Endothelial cell of umbilical vein (primary cell): ENCODE measurements around the gene USP47. TPM values are rescaled to one million over a fixed set of nuclear protein-coding genes. Genes with fewer than 3 reads are reported as not detected.

Experiments used
- BruUV-seq: library from RNA; stranded (reverse); fragments of 400-500 nt; replicated peaks from 2 replicates; lab custom pipeline; 2021; lab: Mats Ljungman, UMichigan
- CTCF ChIA-PET: fragments of 300-600, 350-600 bp; sonication (Branson Sonifier 250); formaldehyde crosslinking; loops from one replicate; lab custom pipeline; 2021; ENCODE audit warnings: antibody characterized with exemption, inconsistent platforms; lab: Charles Lee
- POLR2A ChIA-PET: fragments of 300-600, 350-600 bp; sonication (Branson Sonifier 250); formaldehyde crosslinking; loops from one replicate; lab custom pipeline; 2021; ENCODE audit warnings: antibody characterized with exemption, inconsistent platforms; lab: Charles Lee
- DNase-seq: peaks from one replicate; pipeline ENCODE4 v3.0.0-alpha.2; 2011; ENCODE audit warnings: low read depth, low spot score
- FAIRE-seq: peaks from 2 replicates; lab custom pipeline; 2011; peaks lifted over from hg19 to GRCh38; lab: Jason Lieb, UNC
- H2AFZ ChIP-seq: 2 replicates; pipeline ENCODE4 v1.6.0; 2012; ENCODE audit warnings: low read depth, low read length, control low read depth, inconsistent platforms
- H3K27ac ChIP-seq: 2 replicates; pipeline ENCODE4 v1.5.1; 2011; ENCODE audit warnings: low read depth, mild to moderate bottlenecking, control low read depth, low read length, moderate library complexity; ENCODE audit not compliant: insufficient read depth
- H3K27me3 ChIP-seq, 2 experiments: 2 replicates each; pipeline versions ENCODE4 v1.6.0 to v1.6.1; 2011; ENCODE audit warnings: low read length in 2 of 2, mixed read lengths in 1 of 2; ENCODE audit not compliant: control insufficient read depth in 2 of 2, insufficient read depth in 2 of 2
- H3K36me3 ChIP-seq, 2 experiments: 2 replicates in 1 of 2; 3 replicates in 1 of 2; pipeline ENCODE4 v1.5.1; 2011; ENCODE audit warnings: low read length in 2 of 2, mild to moderate bottlenecking in 1 of 2, moderate library complexity in 1 of 2; ENCODE audit not compliant: control insufficient read depth in 2 of 2, insufficient read depth in 2 of 2; ENCODE audit errors: extremely low read depth in 1 of 2
- H3K4me1 ChIP-seq: 3 replicates; pipeline ENCODE4 v1.5.1; 2011; ENCODE audit warnings: mild to moderate bottlenecking, low read length; ENCODE audit not compliant: control insufficient read depth, insufficient read depth; ENCODE audit errors: extremely low read depth
- H3K4me2 ChIP-seq: 2 replicates; pipeline ENCODE4 v1.6.1; 2011; ENCODE audit warnings: low read length, control low read depth, mixed read lengths; ENCODE audit not compliant: insufficient read depth
- H3K4me3 ChIP-seq, 3 experiments: fragments of 200-600 bp in 1 of 3; sonication (generic), shearing (Covaris generic) in 1 of 3; replicated peaks in 1 of 3; 2 replicates each; pipeline ENCODE4 v1.5.1; 2011 to 2016; ENCODE audit warnings: control low read depth in 3 of 3, low read length in 3 of 3, mild to moderate bottlenecking in 2 of 3, inconsistent platforms in 1 of 3, low read depth in 1 of 3, moderate library complexity in 1 of 3; ENCODE audit not compliant: insufficient read depth in 1 of 3
- H3K79me2 ChIP-seq: 2 replicates; pipeline ENCODE4 v1.6.0; 2012; ENCODE audit warnings: low read length, inconsistent platforms; ENCODE audit not compliant: control insufficient read depth, insufficient read depth
- H3K9ac ChIP-seq: replicated peaks from 2 replicates; pipeline ENCODE3; 2011; ENCODE audit warnings: low read length, control low read depth; ENCODE audit not compliant: insufficient read depth; ENCODE audit errors: extremely low read depth
- H3K9me1 ChIP-seq: replicated peaks from 3 replicates; pipeline ENCODE4 v1.6.0; 2011; ENCODE audit warnings: mild to moderate bottlenecking, low read length; ENCODE audit not compliant: control insufficient read depth, insufficient read depth; ENCODE audit errors: extremely low read depth
- H3K9me3 ChIP-seq: replicated peaks from 2 replicates; pipeline ENCODE4 v1.5.1; 2012; ENCODE audit warnings: low read length, inconsistent platforms; ENCODE audit not compliant: control insufficient read depth, insufficient read depth
- H4K20me1 ChIP-seq: replicated peaks from 2 replicates; pipeline ENCODE3; 2011; ENCODE audit warnings: mild to moderate bottlenecking, low read length; ENCODE audit not compliant: control insufficient read depth, insufficient read depth; ENCODE audit errors: extremely low read depth
- EZH2 ChIP-seq: IDR thresholded peaks from 2 replicates; pipeline ENCODE4 v1.6.1; 2012; ENCODE audit warnings: borderline replicate concordance, low read depth, mild to moderate bottlenecking, moderate library complexity, low read length, inconsistent platforms; ENCODE audit not compliant: severe bottlenecking
- FOS ChIP-seq: IDR thresholded peaks from 2 replicates; pipeline ENCODE4 v1.6.1; 2011; ENCODE audit warnings: mild to moderate bottlenecking, low read length, moderate library complexity, borderline replicate concordance; ENCODE audit not compliant: insufficient read depth
- GATA2 ChIP-seq: IDR thresholded peaks from 2 replicates; pipeline ENCODE4 v1.7.0; 2011; ENCODE audit warnings: low read depth, mild to moderate bottlenecking, moderate library complexity, mixed read lengths, low read length; ENCODE audit not compliant: insufficient read length, insufficient read depth
- JUN ChIP-seq: IDR thresholded peaks from 2 replicates; pipeline ENCODE4 v1.6.1; 2011; ENCODE audit warnings: borderline replicate concordance, low read depth; ENCODE audit not compliant: insufficient read length, insufficient read depth
- MYC ChIP-seq: IDR thresholded peaks from one replicate; pipeline ENCODE4 v1.6.1; 2011; ENCODE audit warnings: mild to moderate bottlenecking, low read depth, low read length
- POLR2A ChIP-seq: IDR thresholded peaks from 2 replicates; pipeline ENCODE4 v1.6.1; 2012; ENCODE audit warnings: low read depth, mild to moderate bottlenecking, control low read depth, low read length
- POLR2AphosphoS5 ChIP-seq: IDR thresholded peaks from 2 replicates; pipeline ENCODE4 v1.6.1; 2012; ENCODE audit warnings: low read depth, mild to moderate bottlenecking, control low read depth, low read length, moderate library complexity; ENCODE audit not compliant: insufficient read depth
- dilution Hi-C: fragments of 300-500 bp; cut with MboI; formaldehyde crosslinking; loops from one replicate; pipeline ENCODE4 v1.15.0; 2019; ENCODE audit warnings: low sequenced_read_pairs; ENCODE audit not compliant: extremely low pct_ligation_motif_present
- intact Hi-C: fragments of 100-400 bp; cut with micrococcal nuclease; formaldehyde crosslinking; loops from one replicate; pipeline ENCODE4 v1.10.0; 2022
- polyA plus RNA-seq, 4 experiments: library from polyadenylated mRNA; depleted of rRNA in 3 of 4; stranded (reverse) in 3 of 4; unstranded in 1 of 4; fragments of >200 nt; gene quantifications; 2 replicates each; pipeline versions ENCODE4 v1.2.1 to v1.2.3, GENCODE V29; 2011 to 2012; ENCODE audit warnings: missing spikeins in 1 of 4
- total RNA-seq: library from RNA; stranded (reverse); gene quantifications from 2 replicates; pipeline ENCODE4 v1.2.3, GENCODE V29; 2021
- TF ChIP-seq, protein P1 (sequence below): IDR thresholded peaks from 2 replicates; pipeline ENCODE4 v1.6.1; 2011; ENCODE audit not compliant: insufficient read depth, insufficient read length
- TF ChIP-seq, protein P2 (sequence below), 2 donors: IDR thresholded peaks; 1 replicate in 1 of 2; 2 replicates in 1 of 2; pipeline ENCODE4 v1.5.1; 2011; ENCODE audit warnings: low read length in 2 of 2, mild to moderate bottlenecking in 2 of 2, moderate library complexity in 2 of 2, control low read depth in 1 of 2, inconsistent platforms in 1 of 2, low read depth in 1 of 2; ENCODE audit not compliant: insufficient read depth in 1 of 2; ENCODE audit errors: extremely low read depth in 1 of 2

USP47 gene
- total and polyA plus RNA-seq, 2 donors (not counting 3 experiments of a cell fraction or from before 2014, with no cell fraction given), result 7.8 to 38.0 TPM

DNA sequence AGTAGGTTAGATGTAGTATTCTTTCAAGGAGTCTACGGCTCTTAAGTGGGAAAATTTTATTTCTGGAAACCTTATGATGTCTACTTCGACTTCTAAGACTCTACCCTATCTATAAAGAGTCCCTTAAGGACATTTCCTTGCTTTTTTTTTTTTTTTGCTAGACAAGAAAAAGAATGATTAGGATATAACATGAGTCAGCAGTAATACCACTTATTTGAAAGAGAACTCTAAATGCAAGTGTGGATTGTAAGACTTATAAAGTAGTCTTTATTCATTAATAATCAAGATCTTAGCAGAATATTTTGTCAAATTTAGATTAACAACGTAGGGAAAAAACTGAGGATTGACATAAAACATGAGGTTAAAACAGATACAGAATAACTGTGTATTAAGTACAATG lies 95.7 kb downstream of the USP47 start:
- Histone ChIP-seq H3K9ac (no peak overlapping the region), H3K36me3 (peaks cover 4 to 17% of the 10 kb centered on the region in 2 experiments), H3K9me1 (no peaks in the 10 kb centered on the region), H3K4me1 (no peaks in the 10 kb centered on the region), H2AFZ (no peak overlapping the region), H3K4me2 (no peak overlapping the region), H4K20me1 (no peaks in the 10 kb centered on the region), H3K27me3 (no peaks in the 10 kb centered on the region), H3K27ac (no peak overlapping the region), H3K79me2 (no peaks in the 10 kb centered on the region), H3K4me3 (no peak overlapping the region), H3K9me3 (no peaks in the 10 kb centered on the region)
- intact Hi-C loops, result no loop called here
- ChIA-PET CTCF (no interaction called here), POLR2A (no interaction called here)
- no TSS peak for BruUV-seq
- dilution Hi-C loops, result no loop called here
- FAIRE-seq (no peak), DNase-seq (no peak)
- TF ChIP-seq, protein P1, sequence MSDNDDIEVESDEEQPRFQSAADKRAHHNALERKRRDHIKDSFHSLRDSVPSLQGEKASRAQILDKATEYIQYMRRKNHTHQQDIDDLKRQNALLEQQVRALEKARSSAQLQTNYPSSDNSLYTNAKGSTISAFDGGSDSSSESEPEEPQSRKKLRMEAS, result no peak
- TF ChIP-seq, protein P2, sequence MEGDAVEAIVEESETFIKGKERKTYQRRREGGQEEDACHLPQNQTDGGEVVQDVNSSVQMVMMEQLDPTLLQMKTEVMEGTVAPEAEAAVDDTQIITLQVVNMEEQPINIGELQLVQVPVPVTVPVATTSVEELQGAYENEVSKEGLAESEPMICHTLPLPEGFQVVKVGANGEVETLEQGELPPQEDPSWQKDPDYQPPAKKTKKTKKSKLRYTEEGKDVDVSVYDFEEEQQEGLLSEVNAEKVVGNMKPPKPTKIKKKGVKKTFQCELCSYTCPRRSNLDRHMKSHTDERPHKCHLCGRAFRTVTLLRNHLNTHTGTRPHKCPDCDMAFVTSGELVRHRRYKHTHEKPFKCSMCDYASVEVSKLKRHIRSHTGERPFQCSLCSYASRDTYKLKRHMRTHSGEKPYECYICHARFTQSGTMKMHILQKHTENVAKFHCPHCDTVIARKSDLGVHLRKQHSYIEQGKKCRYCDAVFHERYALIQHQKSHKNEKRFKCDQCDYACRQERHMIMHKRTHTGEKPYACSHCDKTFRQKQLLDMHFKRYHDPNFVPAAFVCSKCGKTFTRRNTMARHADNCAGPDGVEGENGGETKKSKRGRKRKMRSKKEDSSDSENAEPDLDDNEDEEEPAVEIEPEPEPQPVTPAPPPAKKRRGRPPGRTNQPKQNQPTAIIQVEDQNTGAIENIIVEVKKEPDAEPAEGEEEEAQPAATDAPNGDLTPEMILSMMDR (IDR thresholded peaks at IDR 0.05; ENCODE audit: extremely low read depth in 1 of 2, insufficient read depth in 1 of 2, low read depth in 1 of 2, low read length in 2 of 2), result no peak
- TF ChIP-seq GATA2 (no peak), POLR2AphosphoS5 (no peak)

DNA sequence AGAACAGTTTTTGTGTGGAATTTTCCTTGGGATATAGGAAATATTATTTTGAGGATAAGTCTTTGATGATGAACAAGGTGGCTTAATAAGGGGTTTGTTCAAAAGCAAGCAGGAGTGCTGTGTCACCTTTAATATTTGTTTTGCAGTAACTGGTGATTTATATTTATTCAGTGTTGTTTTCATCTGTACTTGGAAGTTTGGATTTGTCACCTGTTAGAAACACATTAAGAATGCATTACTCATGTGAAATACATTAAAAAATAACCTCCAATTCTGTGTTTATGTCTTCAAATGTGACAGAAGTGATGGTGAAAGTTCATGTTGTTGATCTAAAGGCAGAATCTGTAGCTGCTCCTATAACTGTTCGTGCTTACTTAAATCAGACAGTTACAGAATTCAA lies 96.2 kb downstream of the USP47 start:
- FAIRE-seq (no peak), DNase-seq (no peak)
- Histone ChIP-seq H3K36me3 (peaks cover 6 to 22% of the 10 kb centered on the region in 2 experiments), H3K4me2 (no peak overlapping the region), H2AFZ (no peak overlapping the region), H3K9ac (no peak overlapping the region), H3K9me3 (no peaks in the 10 kb centered on the region), H4K20me1 (no peaks in the 10 kb centered on the region), H3K27me3 (no peaks in the 10 kb centered on the region), H3K4me1 (no peaks in the 10 kb centered on the region), H3K4me3 (no peak overlapping the region), H3K27ac (no peak overlapping the region), H3K79me2 (no peaks in the 10 kb centered on the region), H3K9me1 (no peaks in the 10 kb centered on the region)
- intact Hi-C loops, result no loop called here
- dilution Hi-C loops, result no loop called here
- ChIA-PET POLR2A (no interaction called here), CTCF (no interaction called here)
- TF ChIP-seq GATA2 (no peak), MYC (no peak), FOS (no peak), JUN (no peak), POLR2A (no peak), EZH2 (no peak), POLR2AphosphoS5 (no peak)
- TF ChIP-seq, protein P2 (IDR thresholded peaks at IDR 0.05; ENCODE audit: extremely low read depth in 1 of 2, insufficient read depth in 1 of 2, low read depth in 1 of 2, low read length in 2 of 2), result no peak
- TF ChIP-seq, protein P1, result no peak
- BruUV-seq, result no TSS peak
